ENCODE data around the gene SRSF8. TPM values are rescaled to one million over a fixed set of nuclear protein-coding genes. Genes with fewer than 3 reads are reported as not detected.
"Not testable (repeated sequence)": the region's sequence is repeated elsewhere in the genome, so short reads cannot be mapped to it uniquely, and the experiment has no call there.

Gene SRSF8
- total RNA-seq, 1 experiment from 2014 or later, result 25.1 TPM

DNA sequence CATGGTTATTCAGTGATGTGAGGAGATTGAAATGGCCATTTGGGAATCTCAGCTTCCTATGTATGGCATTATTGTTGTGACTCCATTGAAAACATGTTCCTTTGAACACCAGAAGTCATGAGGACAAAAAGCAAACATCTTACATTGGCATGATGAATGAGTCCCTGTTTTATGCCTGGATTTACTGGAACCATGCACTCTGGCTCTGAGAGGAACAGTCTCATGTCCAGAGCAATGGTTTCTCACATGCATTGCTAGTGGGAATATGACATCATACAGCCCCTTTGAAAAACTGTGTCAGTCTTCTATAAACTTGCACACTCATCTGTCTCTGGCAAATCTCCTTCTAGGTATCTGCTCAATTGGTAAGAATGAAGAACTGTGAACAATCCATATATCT lies 20.9 kb upstream of the SRSF8 start:
- Histone ChIP-seq H3K79me2 (ENCODE audit: insufficient read depth, low read length) (no peaks in the 10 kb centered on the region), H3K79me1 (ENCODE audit: insufficient read depth, low read depth, low read length, poor library complexity, severe bottlenecking) (no peaks in the 10 kb centered on the region), H3K4me1 (ENCODE audit: insufficient read depth, low read length) (no peaks in the 10 kb centered on the region), H3T11ph (ENCODE audit: low read length) (no peak overlapping the region), H3K9me3 (ENCODE audit: control insufficient read depth, low read depth, low read length) (no peaks in the 10 kb centered on the region), H2AFZ (ENCODE audit: low read length) (no peak overlapping the region), H2AK5ac (ENCODE audit: insufficient read length, low read length) (no peak overlapping the region), H3K27me3 (ENCODE audit: insufficient read depth, low read length) (no peaks in the 10 kb centered on the region), H3K56ac (ENCODE audit: insufficient read length, low read depth, low read length) (no peak overlapping the region), H2BK5ac (ENCODE audit: insufficient read length, low read length) (no peak overlapping the region), H2BK120ac (ENCODE audit: low read depth, low read length, poor library complexity, severe bottlenecking) (no peak overlapping the region), H3K27ac (ENCODE audit: insufficient read length, low read depth, low read length) (no peak overlapping the region), H3K4me2 (ENCODE audit: insufficient read depth, insufficient read length, low read length) (no peak overlapping the region), H3K9ac (ENCODE audit: extremely low read depth, insufficient read length, low read length) (no peak overlapping the region), H4K5ac (ENCODE audit: insufficient read length, low read depth, low read length) (no peak overlapping the region), H2BK15ac (ENCODE audit: low read depth, low read length) (no peak overlapping the region), H2BK12ac (ENCODE audit: insufficient read length, low read depth, low read length) (no peak overlapping the region), H3K14ac (ENCODE audit: insufficient read depth, low read length) (no peak overlapping the region), H4K20me1 (ENCODE audit: control insufficient read depth, insufficient read depth, insufficient read length) (no peaks in the 10 kb centered on the region), H3K23ac (ENCODE audit: insufficient read length, low read depth, low read length) (no peak overlapping the region), H4K8ac (replicated peaks; ENCODE audit: insufficient read length, low read depth, low read length) (no peak overlapping the region), H3K23me2 (ENCODE audit: insufficient read length, low read depth, low read length, poor library complexity, severe bottlenecking) (no peaks in the 10 kb centered on the region), H4K91ac (ENCODE audit: insufficient read length, low read depth, low read length) (no peak overlapping the region), H2BK20ac (ENCODE audit: low read depth, low read length, poor library complexity, severe bottlenecking) (no peak overlapping the region), H3K4ac (ENCODE audit: low read depth, low read length) (no peak overlapping the region), H3K18ac (ENCODE audit: insufficient read length, low read depth, low read length) (no peak overlapping the region)
- no peak overlapping the region for H3K27ac Mint-ChIP-seq
- DNase-seq, result no peak
- H3K9me3 Mint-ChIP-seq, result no peaks in the 10 kb centered on the region
- TF ChIP-seq, protein P1, sequence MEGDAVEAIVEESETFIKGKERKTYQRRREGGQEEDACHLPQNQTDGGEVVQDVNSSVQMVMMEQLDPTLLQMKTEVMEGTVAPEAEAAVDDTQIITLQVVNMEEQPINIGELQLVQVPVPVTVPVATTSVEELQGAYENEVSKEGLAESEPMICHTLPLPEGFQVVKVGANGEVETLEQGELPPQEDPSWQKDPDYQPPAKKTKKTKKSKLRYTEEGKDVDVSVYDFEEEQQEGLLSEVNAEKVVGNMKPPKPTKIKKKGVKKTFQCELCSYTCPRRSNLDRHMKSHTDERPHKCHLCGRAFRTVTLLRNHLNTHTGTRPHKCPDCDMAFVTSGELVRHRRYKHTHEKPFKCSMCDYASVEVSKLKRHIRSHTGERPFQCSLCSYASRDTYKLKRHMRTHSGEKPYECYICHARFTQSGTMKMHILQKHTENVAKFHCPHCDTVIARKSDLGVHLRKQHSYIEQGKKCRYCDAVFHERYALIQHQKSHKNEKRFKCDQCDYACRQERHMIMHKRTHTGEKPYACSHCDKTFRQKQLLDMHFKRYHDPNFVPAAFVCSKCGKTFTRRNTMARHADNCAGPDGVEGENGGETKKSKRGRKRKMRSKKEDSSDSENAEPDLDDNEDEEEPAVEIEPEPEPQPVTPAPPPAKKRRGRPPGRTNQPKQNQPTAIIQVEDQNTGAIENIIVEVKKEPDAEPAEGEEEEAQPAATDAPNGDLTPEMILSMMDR (conservative IDR thresholded peaks at IDR 0.05), result no peak
- H3K36me3 Mint-ChIP-seq (ENCODE audit: insufficient read depth in 1 of 3, low read depth in 3 of 3), result no peaks in the 10 kb centered on the region
- no peaks in the 10 kb centered on the region for H3K4me1 Mint-ChIP-seq
- H3K4me3 Mint-ChIP-seq, result no peak overlapping the region
- peaks cover 29% of the 10 kb centered on the region for H3K27me3 Mint-ChIP-seq (ENCODE audit: low read depth)

- H3K4me1 ChIP-seq (ENCODE audit: insufficient read depth, low read length); H2AK5ac ChIP-seq (ENCODE audit: insufficient read length, low read length); H2BK15ac ChIP-seq (ENCODE audit: low read depth, low read length); H3K27me3 ChIP-seq (ENCODE audit: insufficient read depth, low read length); H2AFZ ChIP-seq (ENCODE audit: low read length); H3K18ac ChIP-seq (ENCODE audit: insufficient read length, low read depth, low read length); H2BK120ac ChIP-seq (ENCODE audit: low read depth, low read length, poor library complexity, severe bottlenecking); H3K27ac Mint-ChIP-seq; DNase-seq; H4K91ac ChIP-seq (ENCODE audit: insufficient read length, low read depth, low read length); H2BK20ac ChIP-seq (ENCODE audit: low read depth, low read length, poor library complexity, severe bottlenecking); H4K8ac ChIP-seq (replicated peaks; ENCODE audit: insufficient read length, low read depth, low read length); H3K23ac ChIP-seq (ENCODE audit: insufficient read length, low read depth, low read length); H3K56ac ChIP-seq (ENCODE audit: insufficient read length, low read depth, low read length); H3K9me3 Mint-ChIP-seq; H3K23me2 ChIP-seq (ENCODE audit: insufficient read length, low read depth, low read length, poor library complexity, severe bottlenecking); H2BK12ac ChIP-seq (ENCODE audit: insufficient read length, low read depth, low read length); H2BK5ac ChIP-seq (ENCODE audit: insufficient read length, low read length); H3K79me1 ChIP-seq (ENCODE audit: insufficient read depth, low read depth, low read length, poor library complexity, severe bottlenecking); H3T11ph ChIP-seq (ENCODE audit: low read length); H3K9ac ChIP-seq (ENCODE audit: extremely low read depth, insufficient read length, low read length); H3K4ac ChIP-seq (ENCODE audit: low read depth, low read length); H4K5ac ChIP-seq (ENCODE audit: insufficient read length, low read depth, low read length); H3K9me3 ChIP-seq (ENCODE audit: control insufficient read depth, low read depth, low read length); H3K36me3 Mint-ChIP-seq (ENCODE audit: insufficient read depth in 1 of 3, low read depth in 3 of 3); H3K14ac ChIP-seq (ENCODE audit: insufficient read depth, low read length); H3K4me1 Mint-ChIP-seq; H4K20me1 ChIP-seq (ENCODE audit: control insufficient read depth, insufficient read depth, insufficient read length); H3K4me2 ChIP-seq (ENCODE audit: insufficient read depth, insufficient read length, low read length); H3K4me3 Mint-ChIP-seq; H3K79me2 ChIP-seq (ENCODE audit: insufficient read depth, low read length); H3K27ac ChIP-seq (ENCODE audit: insufficient read length, low read depth, low read length): not testable (repeated sequence)
- WGBS (ENCODE audit: extremely low coverage, insufficient read length, low lambda C conversion rate), result no CpG with 5 or more reads among the region's 3 CpGs
- peaks cover 29% of the 10 kb centered on the region for H3K27me3 Mint-ChIP-seq (ENCODE audit: low read depth)
Observed at GRCh38 chr11:95049122-95049521, 17.6 kb upstream of the SRSF8 start, which contains the start of gene KDM4F. Gene KDM4F, plus strand, starts transcription at chr11:95049422.
